Stimulated activated CD4-positive, alpha-beta T cell treated with anti-CD3 and anti-CD28 coated beads, TNF-alpha, amount 100 ng/mL, for 4 hours (primary cell): ENCODE data around the gene GPR148.
"Not testable (repeated sequence)": the region's sequence is repeated elsewhere in the genome, so short reads cannot be mapped to it uniquely, and the experiment has no call there.

ENCODE experiments used
- DNase-seq, 3 experiments: peaks; one replicate each; pipeline ENCODE4 v3.0.0-alpha.2; 2020; ENCODE audit warnings: low read depth in 3 of 3

Gene GPR148

GRCh38 chr2:130728549-130729316, at the start of gene GPR148:
Gene GPR148, plus strand, starts transcription at chr2:130729070. Its CDS starts 82 bp downstream, at chr2:130729152.
- no peak for DNase-seq

DNA sequence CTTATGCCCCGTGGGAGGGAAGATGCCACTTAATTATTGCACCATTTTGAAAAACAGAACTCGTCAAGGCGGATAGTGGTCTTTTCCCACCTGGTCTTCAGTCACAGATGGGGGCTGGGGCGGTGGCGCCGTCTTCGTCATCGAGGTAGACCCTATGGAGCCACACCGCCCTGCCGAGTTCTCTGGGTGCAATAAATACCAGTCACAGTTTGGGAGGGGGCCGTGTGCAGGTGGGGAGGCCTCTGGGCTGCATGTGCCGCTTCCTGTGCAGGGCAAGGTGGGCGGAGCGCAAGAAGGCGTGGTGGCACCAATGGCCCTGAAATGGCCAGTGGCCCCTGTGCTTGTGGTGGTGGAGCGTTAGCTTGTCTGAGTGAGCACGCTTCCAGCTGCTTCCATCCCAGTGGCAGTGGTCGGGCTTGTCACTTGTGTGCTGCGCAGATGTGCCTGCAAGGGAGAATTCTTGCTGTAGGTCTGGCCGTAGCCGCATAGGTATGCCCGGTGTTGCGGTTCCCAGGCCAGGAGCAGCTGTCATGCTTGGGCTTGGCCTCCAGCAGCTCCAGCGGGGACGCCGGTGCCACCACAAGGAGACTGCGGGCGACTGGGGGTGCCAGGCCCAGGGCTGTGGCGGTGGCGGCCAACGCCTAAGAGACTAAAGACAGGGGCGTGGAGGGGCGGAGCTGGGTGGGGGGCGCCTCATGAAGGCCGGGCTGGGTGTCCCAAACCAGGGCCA, 36.7 kb upstream of the GPR148 start:
- not testable (repeated sequence) for DNase-seq

- not testable (repeated sequence) for DNase-seq
These were observed 35.4 kb upstream of the GPR148 start for GRCh38 chr2:130693474-130693873.

- DNase-seq: not testable (repeated sequence)
These were observed 25.6 kb upstream of the GPR148 start for GRCh38 chr2:130703250-130703649.

DNA sequence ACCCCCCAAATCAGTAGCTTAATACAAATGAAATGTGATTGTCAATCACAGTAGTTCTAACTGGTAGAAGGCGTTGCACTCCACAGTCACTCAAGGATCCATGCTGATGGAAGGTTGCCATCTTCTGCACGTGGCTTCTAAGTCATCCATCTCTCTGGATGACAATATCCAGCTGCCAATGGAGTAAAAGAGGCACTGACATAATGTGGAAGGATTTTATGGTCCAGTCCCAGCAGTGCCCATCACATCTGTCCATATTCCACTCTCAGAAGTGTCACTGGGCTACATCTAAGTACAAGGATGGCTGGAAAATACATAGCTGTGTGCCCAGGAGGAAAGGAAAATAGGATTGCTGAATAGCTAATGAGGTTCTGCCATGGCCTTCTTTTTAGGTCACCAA, 14.1 kb upstream of the GPR148 start:
- DNase-seq: not testable (repeated sequence)

- DNase-seq: no peak
These were observed 8.8 kb upstream of the GPR148 start for GRCh38 chr2:130720036-130720435.

- DNase-seq: no peak
These were observed 8.3 kb upstream of the GPR148 start for GRCh38 chr2:130720528-130720927.

DNA sequence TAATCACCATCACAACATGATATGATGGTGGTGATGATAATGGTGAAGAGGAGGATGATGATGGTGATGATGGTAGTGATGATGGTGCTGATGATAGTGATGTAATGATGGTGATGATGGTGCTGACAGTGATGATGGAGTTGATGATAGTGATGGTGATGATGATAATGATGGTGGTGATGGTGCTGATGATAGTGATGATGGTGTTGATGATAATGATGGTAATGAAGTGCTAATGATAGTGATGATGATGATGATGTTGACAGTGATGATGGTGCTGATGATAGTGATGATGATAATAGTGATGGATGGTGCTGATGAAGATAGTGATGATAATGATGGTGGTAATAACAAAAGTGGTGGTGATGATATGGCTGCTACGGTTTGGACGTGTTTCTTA, 4.4 kb upstream of the GPR148 start:
- DNase-seq: no peak

- DNase-seq: no peak
These were observed 2.2 kb upstream of the GPR148 start for GRCh38 chr2:130726614-130727180.

DNA sequence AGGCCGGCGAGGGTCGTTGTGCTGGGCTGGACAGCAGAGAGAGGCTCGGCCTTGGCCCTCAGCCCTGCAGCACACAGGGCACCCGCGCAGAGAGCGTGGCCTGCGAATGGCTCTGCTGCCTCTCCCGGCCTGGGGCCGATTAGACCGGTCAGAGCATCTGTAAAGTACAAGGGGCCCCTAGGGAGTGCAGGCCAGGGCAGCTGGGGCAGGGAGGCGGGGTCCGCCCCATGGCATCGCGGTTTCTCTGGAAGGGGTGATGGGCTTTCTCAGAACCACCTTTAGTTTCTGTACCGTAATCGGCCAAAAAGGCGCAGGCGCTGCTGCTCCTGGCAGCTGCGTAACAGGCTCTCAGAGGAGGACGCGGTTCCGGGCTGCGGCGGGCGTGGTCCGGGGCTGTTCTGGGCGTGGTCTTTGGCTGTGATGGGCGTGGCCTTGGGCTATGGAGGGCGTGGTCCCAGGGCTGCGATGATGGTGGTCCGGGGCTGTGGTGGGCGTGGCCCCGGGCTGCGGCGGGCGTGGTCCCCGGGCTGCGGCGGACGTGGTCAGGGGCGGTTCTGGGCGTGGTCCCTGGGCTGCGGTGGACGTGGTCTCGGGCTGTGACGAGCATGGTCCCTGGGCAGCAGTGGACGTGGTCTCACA, 1.5 kb upstream of the GPR148 start:
- DNase-seq: peak; percentile 70 to 76 (median 75)

GRCh38 chr2:130728007-130728454, 839 bp upstream of the GPR148 start:
- peak in 2 of 3 experiments; percentile 8 to 14 for DNase-seq

GRCh38 chr2:130729322-130730299, 741 bp downstream of the GPR148 start:
- no peak for DNase-seq

DNA sequence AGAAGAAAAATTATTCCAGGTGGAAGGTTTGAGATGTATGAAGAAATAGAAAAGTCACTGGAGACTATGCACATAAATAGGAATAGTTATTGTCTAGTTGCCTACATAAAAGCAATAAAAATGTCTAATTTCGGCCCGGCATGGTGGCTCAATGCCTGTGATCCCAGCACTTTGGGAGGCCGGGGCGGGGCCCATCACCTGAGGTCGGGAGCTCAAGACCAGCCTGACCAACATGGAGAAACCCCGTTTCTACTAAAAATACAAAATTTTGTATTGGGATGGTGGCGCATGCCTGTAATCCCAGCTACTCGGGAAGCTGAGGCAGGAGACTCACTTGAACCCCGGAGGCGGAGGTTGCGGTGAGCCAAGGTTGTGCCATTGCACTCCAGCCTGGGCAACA, 3.4 kb downstream of the GPR148 start:
- not testable (repeated sequence) for DNase-seq

DNA sequence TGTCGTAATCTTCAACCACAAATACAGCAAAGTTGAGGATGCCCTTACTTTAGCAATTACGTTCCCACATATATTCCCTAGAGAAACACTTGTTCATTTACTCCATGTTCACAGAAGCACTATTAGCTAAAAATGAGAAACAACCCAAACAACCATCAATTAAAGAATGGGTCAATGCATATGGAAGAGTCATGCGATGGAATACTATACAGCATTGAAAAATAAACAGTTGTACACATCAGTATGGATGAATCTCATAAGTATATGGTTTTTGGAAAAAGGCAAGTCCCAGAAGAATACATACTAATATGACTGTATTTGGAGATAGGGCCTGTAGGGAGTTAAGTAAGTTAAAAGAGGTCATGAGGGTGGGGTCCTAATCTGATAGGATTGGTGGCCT, 6.3 kb downstream of the GPR148 start:
- DNase-seq: no peak

- DNase-seq: no peak
These were observed 7.6 kb downstream of the GPR148 start for GRCh38 chr2:130736487-130736886.

DNA sequence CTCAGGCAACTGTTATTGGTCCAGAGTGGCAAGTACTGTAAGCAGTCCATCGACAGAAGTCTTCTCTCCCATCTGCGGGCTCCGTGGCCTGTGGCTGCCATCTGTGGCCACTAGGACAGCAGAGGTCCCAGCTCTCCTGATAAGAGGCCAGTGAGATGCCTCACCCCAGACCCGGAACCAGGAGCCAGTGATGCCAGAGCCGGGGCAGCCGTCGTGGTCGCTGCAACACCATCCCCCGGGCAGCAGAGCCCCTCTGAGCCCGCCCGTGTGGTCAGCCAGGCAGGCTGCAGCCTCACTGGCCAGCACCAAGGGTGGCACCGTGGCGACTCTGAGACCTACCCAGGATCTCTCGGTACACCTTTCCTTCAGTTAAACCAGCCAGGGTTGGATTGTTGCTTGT, 8.7 kb downstream of the GPR148 start:
- no peak for DNase-seq

GRCh38 chr2:130740671-130741070, 11.8 kb downstream of the GPR148 start:
- DNase-seq: no peak

- no peak for DNase-seq
These were observed 14.4 kb downstream of the GPR148 start for GRCh38 chr2:130743278-130743677.

DNA sequence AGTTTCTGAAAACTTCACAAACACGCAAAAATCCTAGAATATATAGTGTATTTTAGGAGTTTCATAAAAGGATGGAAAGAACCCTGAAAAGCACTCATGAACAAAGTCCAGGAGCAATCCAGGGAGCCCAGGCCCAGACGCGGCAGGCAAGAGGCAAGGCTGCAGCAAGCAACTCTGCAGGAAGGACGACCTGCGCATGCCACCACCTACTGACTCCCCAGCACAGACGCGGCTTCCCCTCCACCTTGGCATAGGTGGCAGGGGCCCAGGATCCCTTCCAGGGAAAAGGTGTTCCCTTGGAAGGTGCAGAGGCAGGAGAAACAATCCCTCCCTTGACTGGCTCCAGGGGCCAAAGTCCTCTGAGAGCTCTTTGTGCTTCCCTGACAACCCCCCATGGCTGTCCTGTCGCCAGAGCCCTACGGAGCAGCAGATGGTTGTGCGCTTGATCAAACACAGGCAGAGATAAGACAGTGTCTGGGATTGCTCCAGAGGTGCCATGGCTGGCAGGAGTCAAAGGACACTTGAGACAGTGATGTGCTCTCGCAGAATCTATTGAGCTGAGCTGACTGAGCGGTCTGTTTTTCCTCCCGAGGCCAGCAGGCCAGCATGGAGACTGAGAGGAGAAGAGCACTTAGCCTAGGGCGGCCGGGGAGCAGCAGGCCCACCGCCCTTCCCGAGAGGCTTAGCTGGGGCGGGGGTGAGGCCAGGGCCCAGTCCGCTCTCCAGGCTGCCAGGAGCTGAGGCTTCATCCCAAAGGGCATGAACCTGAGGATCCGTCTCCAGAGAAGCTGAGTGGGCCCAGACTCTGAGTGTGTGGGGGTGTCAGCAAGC, 15.6 kb downstream of the GPR148 start:
- DNase-seq: no peak

DNA sequence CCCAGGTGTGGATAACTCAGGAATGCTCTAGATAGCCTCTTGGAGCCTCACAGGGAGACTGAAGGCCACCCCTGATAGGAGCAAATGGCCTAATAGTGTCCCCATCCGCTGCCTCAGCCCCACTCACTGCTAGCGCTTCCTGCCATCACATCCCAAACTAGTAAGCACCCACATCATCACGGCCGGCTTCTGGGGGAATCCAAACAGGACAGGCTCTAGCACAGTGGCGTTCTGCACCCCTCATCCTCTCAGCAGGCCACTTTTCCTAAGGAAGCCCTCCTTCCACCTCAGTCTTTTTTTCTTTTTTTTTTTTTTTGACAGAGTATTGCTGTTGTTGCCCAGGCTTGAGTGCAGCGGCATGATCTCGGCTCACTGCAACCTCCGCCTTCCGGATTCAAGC, 20.2 kb downstream of the GPR148 start:
- DNase-seq: no peak
